ENCODE results near the gene LMO7. TPM values are rescaled to one million over a fixed set of nuclear protein-coding genes. Genes with fewer than 3 reads are reported as not detected.

LMO7 gene
- total and polyA plus RNA-seq, 2 of the 8 experiments (the other 6 are each of a cell fraction or from before 2014, with no cell fraction given), result 8.1 to 28.3 TPM

- DNase-seq (ENCODE audit: low read depth in 1 of 2, low spot score in 2 of 2) (no peak), FAIRE-seq (no peak)
- Histone ChIP-seq H3K4me3 (ENCODE audit: extremely low read depth in 1 of 4, insufficient read depth in 2 of 4, low read depth in 3 of 4, low read length in 4 of 4) (no peak overlapping the region), H4K20me1 (replicated peaks in 1 of 2; ENCODE audit: control insufficient read depth in 1 of 2, insufficient read depth in 2 of 2, low read length in 2 of 2) (no peaks in the 10 kb centered on the region), H3K14ac (ENCODE audit: insufficient read length) (no peak overlapping the region), H3K4me1 (replicated peaks in 1 of 4; ENCODE audit: control insufficient read depth in 3 of 4, insufficient read depth in 4 of 4, low read length in 3 of 4) (no peaks in the 10 kb centered on the region), H4K5ac (ENCODE audit: insufficient read length, low read depth, low read length) (no peak overlapping the region), H3K18ac (ENCODE audit: extremely low read depth, low read length) (no peak overlapping the region), H2BK120ac (replicated peaks; ENCODE audit: low read depth, low read length) (no peak overlapping the region), H3K36me3 (ENCODE audit: control insufficient read depth in 2 of 4, insufficient read depth in 4 of 4, low read length in 3 of 4) (no peaks in the 10 kb centered on the region), H2BK5ac (ENCODE audit: low read depth, low read length) (no peak overlapping the region), H3K79me2 (ENCODE audit: control insufficient read depth in 1 of 2, insufficient read depth in 2 of 2, low read length in 2 of 2) (no peaks in the 10 kb centered on the region), H3K23ac (ENCODE audit: insufficient read length) (no peak overlapping the region), H3K4ac (replicated peaks; ENCODE audit: insufficient read length, low read depth, low read length) (no peak overlapping the region), H3K79me1 (ENCODE audit: low read depth, low read length) (no peaks in the 10 kb centered on the region), H3K27me3 (replicated peaks in 1 of 4; ENCODE audit: control insufficient read depth in 3 of 4, extremely low read depth in 1 of 4, insufficient read depth in 3 of 4, low read length in 3 of 4) (no peaks in the 10 kb centered on the region), H3K23me2 (ENCODE audit: low read depth, low read length) (no peaks in the 10 kb centered on the region), H2AK5ac (ENCODE audit: low read depth, low read length) (no peak overlapping the region), H4K91ac (replicated peaks; ENCODE audit: insufficient read length, low read length) (no peak overlapping the region), H3K9ac (replicated peaks in 1 of 4; ENCODE audit: extremely low read depth in 1 of 4, low read depth in 3 of 4, low read length in 3 of 4) (no peak overlapping the region), H3K9me3 (ENCODE audit: insufficient read depth in 2 of 2, low read depth in 1 of 2, low read length in 1 of 2) (0 out of 4 replicates have a peak, but pooled peaks cover 0 to under 1% of the 10 kb centered on the region in 2 experiments), H3K4me2 (ENCODE audit: insufficient read depth in 1 of 2, low read depth in 2 of 2, low read length in 2 of 2) (no peak overlapping the region), H3K56ac (replicated peaks; ENCODE audit: insufficient read length, low read depth, low read length) (no peak overlapping the region), H2BK20ac (ENCODE audit: low read length) (no peak overlapping the region), H2BK15ac (ENCODE audit: low read length) (no peak overlapping the region), H2BK12ac (ENCODE audit: low read depth, low read length) (no peak overlapping the region), H2AFZ (ENCODE audit: low read length) (no peak overlapping the region), H4K8ac (ENCODE audit: extremely low read depth, insufficient read depth, low read length) (no peak overlapping the region), H3K27ac (ENCODE audit: low read depth, low read length) (no peak overlapping the region)
- 100% methylated on average over 2 of the region's 2 CpGs; no CpG with 5 or more reads in 1 of the 2 experiments for WGBS, 2 experiments (ENCODE audit: extremely low coverage in 1 of 2, insufficient coverage in 1 of 2, insufficient read length in 1 of 2, insufficient replicate concordance in 2 of 2, low coverage in 1 of 2, low lambda C conversion rate in 2 of 2, missing lambda C conversion rate in 1 of 2)
- ChIA-PET CTCF (ENCODE audit: partially characterized antibody) (no interaction called here), POLR2A (ENCODE audit: partially characterized antibody) (no interaction called here)
- no peak for TF ChIP-seq FOSL1 (IDR thresholded peaks at IDR 0.05; ENCODE audit: insufficient read depth, low read depth, low read length)
- TF ChIP-seq CHD1 (IDR thresholded peaks at IDR 0.05; ENCODE audit: low read depth, low read length), result no peak
- TF ChIP-seq KDM5A (IDR thresholded peaks at IDR 0.05; ENCODE audit: low read length), result no peak
- TF ChIP-seq CBX5 (IDR thresholded peaks at IDR 0.05; ENCODE audit: low read depth, low read length), result no peak
- TF ChIP-seq POLR2AphosphoS5 (IDR thresholded peaks at IDR 0.05; ENCODE audit: low read depth, low read length), result no peak
- no peak for TF ChIP-seq TAF7 (optimal IDR thresholded peaks at IDR 0.05; ENCODE audit: borderline replicate concordance, low read depth, low read length)
- no peak for TF ChIP-seq KDM1A (IDR thresholded peaks at IDR 0.05; ENCODE audit: borderline replicate concordance, low read length)
These were observed 103.2 kb downstream of the LMO7 start for GRCh38 chr13:75739244-75739868.
